ENCODE results near the gene TTYH3.

Gene TTYH3

DNA sequence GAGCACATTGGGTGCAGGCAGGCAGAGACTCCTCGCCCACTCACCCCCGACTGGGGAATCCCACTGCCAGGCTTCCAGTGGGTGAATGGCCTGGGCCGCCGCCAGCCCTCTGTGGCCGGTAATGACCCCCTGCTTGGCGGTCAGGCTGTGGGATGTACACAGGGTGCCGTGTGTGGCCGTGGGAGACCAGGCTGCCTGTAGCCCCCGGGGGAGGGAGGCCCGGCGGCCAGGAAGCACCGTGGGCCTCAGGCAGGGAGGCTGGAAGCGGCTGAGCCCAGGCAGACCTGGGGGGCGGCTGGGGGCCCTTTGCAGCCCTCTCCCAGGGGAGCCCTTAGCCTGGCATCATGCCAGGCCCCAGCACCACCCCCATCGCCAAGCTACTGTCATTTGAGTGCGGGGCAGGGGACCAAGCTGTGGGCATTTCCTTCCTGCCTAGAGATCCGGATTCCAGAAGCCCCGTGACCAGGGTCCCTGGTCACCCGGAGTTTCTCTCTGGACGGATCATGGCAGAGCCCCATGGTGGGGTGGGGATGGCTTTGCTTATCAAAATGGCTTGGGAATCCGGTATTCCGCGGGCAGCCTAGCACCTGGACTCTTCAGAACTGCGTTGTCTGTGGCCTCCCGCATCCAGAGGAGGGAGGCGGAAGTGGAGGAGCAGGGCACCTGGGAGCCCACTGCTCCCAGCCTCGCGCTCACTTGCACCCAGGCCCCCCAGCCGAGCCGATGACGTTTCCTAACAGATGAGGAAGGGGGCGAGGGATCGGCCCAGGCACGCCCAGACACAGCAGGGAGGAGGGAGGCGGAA is 1.1 kb downstream of the TTYH3 start:
- Mint-ChIP-seq H3K36me3 (ENCODE audit: low read depth) (no peaks in the 10 kb centered on the region), H3K4me3 (peak overlapping the region; percentile 90), H3K27ac (peak overlapping the region; percentile 79), H3K9me3 (no peaks in the 10 kb centered on the region), H3K4me1 (ENCODE audit: low read depth) (peaks cover 16% of the 10 kb centered on the region), H3K27me3 (ENCODE audit: low read depth) (peaks cover 1% of the 10 kb centered on the region)
- peak; percentile 72 for DNase-seq (ENCODE audit: low spot score)

DNA sequence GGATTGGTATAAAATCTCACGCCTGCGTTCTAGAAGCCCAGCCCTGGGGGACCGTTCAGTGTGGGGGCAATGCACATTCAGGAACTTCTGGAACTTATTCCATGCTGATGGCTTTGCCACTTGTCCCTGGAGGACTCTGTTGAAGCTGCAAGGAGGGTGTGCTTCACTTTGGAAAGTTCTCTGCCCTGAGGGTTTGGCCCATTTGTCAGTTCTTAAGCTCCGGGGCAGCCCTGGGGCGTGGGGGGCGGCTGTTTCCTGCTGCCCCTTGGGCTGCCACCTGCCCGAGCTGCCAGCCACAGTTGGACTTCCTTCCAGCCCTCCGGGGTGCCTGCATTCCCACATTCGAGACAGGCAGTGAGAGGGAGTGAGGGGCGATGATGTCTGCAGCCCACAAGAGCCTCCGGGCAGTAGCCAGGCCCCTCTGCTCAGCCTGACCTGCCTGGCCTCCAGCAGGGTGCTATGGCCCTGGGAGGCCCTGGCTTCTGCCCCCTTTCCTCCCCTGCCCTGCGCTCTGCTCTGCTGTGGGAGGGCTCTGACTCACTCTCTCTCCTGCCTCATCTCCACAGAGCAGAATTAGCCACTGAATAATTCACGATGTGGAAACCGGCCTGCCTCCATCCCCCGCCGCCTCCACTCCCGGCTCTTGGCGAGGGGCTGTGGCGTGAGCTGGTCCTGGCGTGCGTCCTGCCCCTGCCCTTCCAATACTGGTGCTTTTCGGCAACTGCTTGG is 1.9 kb downstream of the TTYH3 start:
- peak; percentile 54 for DNase-seq (ENCODE audit: low spot score)
- H3K36me3 Mint-ChIP-seq (ENCODE audit: low read depth) = no peaks in the 10 kb centered on the region
- H3K4me3 Mint-ChIP-seq = peak overlapping the region; percentile 90
- no peaks in the 10 kb centered on the region for H3K9me3 Mint-ChIP-seq
- peak overlapping the region; percentile 79 for H3K27ac Mint-ChIP-seq
- no peaks in the 10 kb centered on the region for H3K27me3 Mint-ChIP-seq (ENCODE audit: low read depth)
- peaks cover 16% of the 10 kb centered on the region for H3K4me1 Mint-ChIP-seq (ENCODE audit: low read depth)

DNA sequence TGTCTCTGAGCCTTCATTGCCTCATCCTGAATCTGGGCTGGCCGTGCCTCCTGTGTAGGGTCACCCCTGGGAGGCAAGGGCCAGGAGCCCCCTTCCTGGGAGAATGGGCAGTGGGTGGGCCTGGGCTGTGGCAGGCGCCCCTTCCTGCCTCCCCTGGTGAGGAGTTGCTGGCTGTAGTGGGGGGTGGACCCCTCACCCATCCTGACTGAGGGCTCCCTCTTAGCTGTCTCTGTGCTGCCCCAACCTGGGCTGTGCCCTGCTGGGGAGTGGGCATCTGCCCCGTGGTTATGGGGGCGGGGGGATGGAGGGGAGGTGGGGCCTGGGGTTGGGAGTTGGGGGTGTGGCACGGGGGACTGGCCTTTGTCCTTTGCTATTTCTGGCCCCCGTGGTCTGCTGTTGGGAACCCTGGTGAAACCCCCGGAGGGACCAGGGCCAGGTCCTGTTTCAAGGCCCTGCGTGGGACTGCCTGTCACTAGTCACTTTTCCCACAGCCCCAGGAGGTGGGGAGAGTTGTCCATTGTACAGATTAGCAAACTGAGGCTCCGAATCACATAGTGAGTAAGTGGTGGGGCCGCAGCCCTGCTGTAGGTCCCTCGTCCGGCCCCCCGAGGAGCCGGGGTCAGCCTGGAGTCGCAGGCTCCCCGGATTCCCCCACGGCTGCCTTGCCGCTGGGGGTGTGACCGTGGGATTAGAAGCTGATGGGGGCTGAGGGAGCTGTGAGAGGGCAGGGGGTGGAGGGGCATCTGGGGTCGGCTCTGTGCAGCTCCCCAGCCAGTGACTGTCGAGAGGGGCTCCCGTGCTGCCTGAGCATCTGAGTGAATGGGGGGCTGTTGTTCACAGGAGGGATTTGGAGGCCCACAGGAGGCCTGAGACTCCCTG is 2.7 kb downstream of the TTYH3 start:
- no peaks in the 10 kb centered on the region for H3K36me3 Mint-ChIP-seq (ENCODE audit: low read depth)
- no peaks in the 10 kb centered on the region for H3K9me3 Mint-ChIP-seq
- peaks cover 16% of the 10 kb centered on the region for H3K4me1 Mint-ChIP-seq (ENCODE audit: low read depth)
- H3K4me3 Mint-ChIP-seq = peak overlapping the region; percentile 90
- H3K27me3 Mint-ChIP-seq (ENCODE audit: low read depth) = no peaks in the 10 kb centered on the region
- no peak for DNase-seq (ENCODE audit: low spot score)
- H3K27ac Mint-ChIP-seq = peak overlapping the region; percentile 52

DNA sequence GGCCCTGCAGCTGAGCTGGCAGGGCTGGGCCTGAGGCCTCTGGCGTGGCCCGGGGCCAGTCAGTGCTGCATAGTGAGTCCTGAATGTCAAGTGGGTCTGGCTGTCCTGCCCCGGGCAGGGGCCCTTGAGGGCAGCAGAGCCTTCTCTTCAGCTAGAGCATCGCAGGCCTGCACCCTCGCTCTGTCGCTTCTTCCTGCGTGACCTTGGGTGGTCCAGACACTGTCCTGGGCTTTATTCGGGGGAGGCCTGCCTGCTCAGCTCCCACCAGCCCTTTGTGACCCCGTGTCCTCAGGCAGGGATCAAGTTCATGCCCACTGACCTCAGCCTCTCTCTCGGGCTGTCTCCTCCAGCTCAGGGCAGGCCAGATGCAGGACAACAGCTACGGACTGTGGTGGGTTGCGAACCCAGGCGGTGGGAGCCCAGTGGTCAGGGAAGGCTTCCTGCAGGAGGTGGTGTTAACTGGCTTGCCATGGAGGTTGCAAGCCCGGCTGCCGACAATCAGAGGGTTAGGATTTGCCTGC is 3.4 kb downstream of the TTYH3 start:
- Mint-ChIP-seq H3K36me3 (ENCODE audit: low read depth) (no peaks in the 10 kb centered on the region), H3K9me3 (no peaks in the 10 kb centered on the region), H3K4me1 (ENCODE audit: low read depth) (peaks cover 16% of the 10 kb centered on the region), H3K27me3 (ENCODE audit: low read depth) (no peaks in the 10 kb centered on the region), H3K27ac (no peak overlapping the region), H3K4me3 (no peak overlapping the region)
- no peak for DNase-seq (ENCODE audit: low spot score)

DNA sequence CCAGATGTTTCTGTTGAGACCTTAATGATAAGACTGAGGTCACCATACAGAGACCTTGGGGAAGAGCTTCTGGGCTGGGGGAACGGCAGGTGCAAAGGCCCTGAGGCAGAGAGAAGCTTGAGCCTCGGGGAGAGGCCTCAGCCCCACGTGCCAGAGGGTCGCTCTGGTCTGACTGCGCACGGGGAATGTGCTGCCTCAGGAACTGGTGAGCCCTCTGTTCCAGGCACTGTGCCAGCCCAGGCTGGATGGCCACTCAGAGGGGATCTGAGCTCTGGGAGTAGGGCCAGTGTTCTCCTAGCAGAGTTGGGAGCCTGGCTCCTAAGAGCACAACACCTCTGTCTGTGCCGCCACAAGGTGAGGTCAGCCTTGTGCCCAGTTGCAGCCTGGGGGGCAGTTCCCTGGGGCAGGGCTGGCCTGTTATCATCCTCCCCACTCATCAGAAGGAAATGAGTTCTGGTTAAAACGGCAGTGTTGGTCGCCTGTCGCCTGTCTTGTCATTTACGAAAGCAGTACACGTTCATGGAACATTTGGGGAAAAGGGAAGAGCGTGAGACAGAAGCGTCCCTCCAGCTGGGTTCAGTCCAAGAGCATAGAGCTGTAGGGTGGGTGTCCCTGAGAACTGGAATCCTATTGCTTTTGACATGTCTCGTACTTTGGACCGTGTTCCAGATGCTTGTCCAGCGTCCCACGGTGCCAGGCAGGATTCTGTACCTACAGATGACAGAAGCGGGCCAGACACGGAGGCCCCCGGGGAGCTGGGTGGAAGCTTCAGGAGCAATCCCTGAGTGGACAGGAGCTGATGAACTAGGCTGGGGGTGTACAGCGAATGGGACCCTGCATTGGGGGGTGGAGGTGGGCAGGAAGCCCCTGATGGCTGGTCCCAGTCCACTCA is 4.3 kb downstream of the TTYH3 start:
- no peak overlapping the region for H3K4me3 Mint-ChIP-seq
- no peaks in the 10 kb centered on the region for H3K27me3 Mint-ChIP-seq (ENCODE audit: low read depth)
- peaks cover 15% of the 10 kb centered on the region for H3K4me1 Mint-ChIP-seq (ENCODE audit: low read depth)
- no peaks in the 10 kb centered on the region for H3K9me3 Mint-ChIP-seq
- no peak for DNase-seq (ENCODE audit: low spot score)
- H3K27ac Mint-ChIP-seq = no peak overlapping the region
- H3K36me3 Mint-ChIP-seq (ENCODE audit: low read depth) = no peaks in the 10 kb centered on the region

DNA sequence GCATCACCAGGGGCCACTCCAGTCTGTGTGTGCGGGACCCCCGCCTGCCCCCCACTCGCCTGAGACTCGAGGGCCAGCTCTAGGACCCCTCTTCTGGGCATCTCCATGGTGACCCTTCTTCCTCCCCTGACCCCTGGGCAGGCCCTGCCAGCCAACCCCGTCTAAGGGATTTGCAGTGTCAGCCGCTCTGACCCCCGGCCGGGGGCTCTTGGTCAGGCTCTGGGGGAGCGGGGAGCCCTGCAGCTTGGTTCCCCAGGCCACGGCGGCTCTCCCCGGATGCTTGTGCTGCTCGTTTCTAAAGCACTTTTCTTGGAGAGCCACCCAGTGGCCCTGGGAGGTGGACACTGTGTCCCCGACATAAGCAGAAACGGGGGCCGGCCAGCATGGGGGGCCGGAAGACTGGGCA is 5.3 kb downstream of the TTYH3 start:
- no peak overlapping the region for H3K4me3 Mint-ChIP-seq

DNA sequence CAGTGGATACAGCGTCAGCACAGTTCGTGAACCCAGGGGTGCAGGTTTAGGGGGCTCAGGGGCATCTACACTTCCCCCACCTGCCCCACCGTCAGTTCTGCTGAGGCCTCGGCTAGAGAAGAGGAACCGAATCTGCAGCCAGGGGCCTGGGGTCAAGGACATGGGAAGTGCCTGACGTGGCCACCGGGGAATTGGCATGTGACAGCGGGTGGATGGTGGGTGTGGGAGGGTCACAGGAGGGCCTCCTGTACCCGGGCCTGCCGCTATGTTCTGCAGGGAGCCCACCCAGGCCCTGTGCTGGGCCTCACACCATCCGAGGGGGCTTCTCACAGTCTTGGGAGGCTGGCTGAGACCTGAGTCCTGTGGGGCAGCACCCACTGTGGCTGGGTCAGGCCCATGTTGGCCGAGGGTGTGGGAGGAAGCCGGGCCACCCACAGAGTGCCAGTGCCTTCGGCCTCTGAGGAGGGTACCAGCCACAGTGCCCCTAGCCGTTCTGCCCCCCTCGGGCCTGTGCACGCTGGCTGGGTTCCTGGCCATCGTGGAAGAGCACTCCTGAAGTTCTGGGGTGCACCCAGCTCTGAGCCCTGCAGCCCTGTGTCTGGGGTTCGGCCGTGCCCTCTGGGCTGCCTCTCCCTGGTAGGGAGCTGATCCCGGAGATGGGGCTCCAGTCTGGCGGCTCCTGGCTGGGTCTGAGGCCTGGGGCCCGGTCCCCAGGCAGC is 5.9 kb downstream of the TTYH3 start:
- Mint-ChIP-seq H3K36me3 (ENCODE audit: low read depth) (no peaks in the 10 kb centered on the region), H3K4me1 (ENCODE audit: low read depth) (peaks cover 11% of the 10 kb centered on the region), H3K9me3 (no peaks in the 10 kb centered on the region), H3K27me3 (ENCODE audit: low read depth) (no peaks in the 10 kb centered on the region), H3K27ac (no peak overlapping the region), H3K4me3 (no peak overlapping the region)
- DNase-seq (ENCODE audit: low spot score) = no peak

More for the DNA sequence above, 5.3 kb downstream of the TTYH3 start:
- Mint-ChIP-seq H3K27ac (no peak overlapping the region), H3K36me3 (ENCODE audit: low read depth) (no peaks in the 10 kb centered on the region), H3K9me3 (no peaks in the 10 kb centered on the region), H3K4me1 (ENCODE audit: low read depth) (peaks cover 11% of the 10 kb centered on the region), H3K27me3 (ENCODE audit: low read depth) (no peaks in the 10 kb centered on the region)
- DNase-seq (ENCODE audit: low spot score) = no peak

DNA sequence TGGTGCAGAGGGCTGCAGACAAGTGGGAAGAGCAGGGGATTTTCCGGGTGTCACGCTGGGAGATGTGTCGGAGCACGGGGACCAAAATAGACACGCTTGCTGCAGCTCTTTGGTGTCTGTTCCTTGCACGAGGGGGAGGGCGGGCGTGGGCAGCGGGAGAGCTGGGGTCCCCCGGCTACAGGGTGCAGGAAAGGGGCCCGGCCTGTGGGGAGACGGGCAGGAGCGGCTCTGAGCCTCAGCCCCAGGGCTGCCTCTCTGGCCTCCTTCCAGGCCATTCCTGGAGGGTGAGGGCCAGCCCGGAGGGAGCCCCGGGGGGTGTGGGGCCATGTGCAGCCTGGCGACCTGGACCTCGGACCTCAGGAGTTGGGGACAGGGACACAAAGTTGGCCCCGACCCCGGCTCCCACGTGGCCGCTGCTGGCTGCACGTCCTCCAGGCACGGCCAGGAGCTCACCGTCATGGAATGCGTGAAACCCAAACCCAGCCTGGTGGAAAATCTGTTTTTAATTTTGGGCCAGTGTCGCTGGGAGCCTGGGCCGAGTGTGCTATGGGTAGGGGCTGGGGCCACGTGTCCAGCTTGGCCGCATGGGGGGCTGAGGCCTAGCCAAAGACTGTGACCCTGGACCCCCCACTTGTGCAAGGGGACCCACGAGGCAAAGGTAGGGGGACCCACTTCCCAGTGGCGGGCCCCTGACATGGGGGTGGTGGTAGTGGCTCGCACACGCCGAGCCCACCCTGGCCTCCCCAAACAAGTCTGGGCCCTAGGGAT is 6.6 kb downstream of the TTYH3 start:
- Mint-ChIP-seq H3K9me3 (no peaks in the 10 kb centered on the region), H3K36me3 (ENCODE audit: low read depth) (no peaks in the 10 kb centered on the region), H3K27me3 (ENCODE audit: low read depth) (no peaks in the 10 kb centered on the region), H3K4me3 (no peak overlapping the region), H3K27ac (no peak overlapping the region), H3K4me1 (ENCODE audit: low read depth) (peaks cover 5% of the 10 kb centered on the region)
- DNase-seq (ENCODE audit: low spot score) = no peak

DNA sequence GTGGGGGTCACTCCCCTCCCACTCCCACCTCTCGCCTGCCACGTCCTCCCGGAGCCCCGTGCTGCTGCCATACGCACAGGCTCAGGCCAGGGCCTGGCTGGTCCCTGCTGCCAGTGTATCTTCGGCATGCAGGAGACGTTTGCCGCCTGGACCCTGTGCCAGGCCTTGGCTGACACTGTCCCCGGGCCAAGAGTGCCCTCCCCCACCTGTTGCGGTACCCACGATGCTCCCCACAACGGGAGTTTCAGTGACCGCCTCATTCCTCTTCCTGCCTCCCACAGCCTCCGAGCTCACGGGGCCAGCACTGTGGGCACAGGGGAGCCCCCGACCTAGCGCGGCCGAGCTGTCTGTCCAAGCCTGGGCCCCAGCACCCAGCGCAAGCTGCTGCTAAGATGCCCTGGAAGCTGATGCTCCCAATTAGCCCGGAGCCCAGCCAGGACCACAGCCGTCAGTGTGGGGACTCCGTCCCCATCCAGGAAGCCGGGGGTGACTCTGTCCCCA is 7.4 kb downstream of the TTYH3 start:
- no peaks in the 10 kb centered on the region for H3K27me3 Mint-ChIP-seq (ENCODE audit: low read depth)
- H3K27ac Mint-ChIP-seq = no peak overlapping the region
- H3K4me3 Mint-ChIP-seq = no peak overlapping the region
- H3K4me1 Mint-ChIP-seq (ENCODE audit: low read depth) = peaks cover under 1% of the 10 kb centered on the region
- DNase-seq (ENCODE audit: low spot score) = no peak
- H3K36me3 Mint-ChIP-seq (ENCODE audit: low read depth) = no peaks in the 10 kb centered on the region
- no peaks in the 10 kb centered on the region for H3K9me3 Mint-ChIP-seq

DNA sequence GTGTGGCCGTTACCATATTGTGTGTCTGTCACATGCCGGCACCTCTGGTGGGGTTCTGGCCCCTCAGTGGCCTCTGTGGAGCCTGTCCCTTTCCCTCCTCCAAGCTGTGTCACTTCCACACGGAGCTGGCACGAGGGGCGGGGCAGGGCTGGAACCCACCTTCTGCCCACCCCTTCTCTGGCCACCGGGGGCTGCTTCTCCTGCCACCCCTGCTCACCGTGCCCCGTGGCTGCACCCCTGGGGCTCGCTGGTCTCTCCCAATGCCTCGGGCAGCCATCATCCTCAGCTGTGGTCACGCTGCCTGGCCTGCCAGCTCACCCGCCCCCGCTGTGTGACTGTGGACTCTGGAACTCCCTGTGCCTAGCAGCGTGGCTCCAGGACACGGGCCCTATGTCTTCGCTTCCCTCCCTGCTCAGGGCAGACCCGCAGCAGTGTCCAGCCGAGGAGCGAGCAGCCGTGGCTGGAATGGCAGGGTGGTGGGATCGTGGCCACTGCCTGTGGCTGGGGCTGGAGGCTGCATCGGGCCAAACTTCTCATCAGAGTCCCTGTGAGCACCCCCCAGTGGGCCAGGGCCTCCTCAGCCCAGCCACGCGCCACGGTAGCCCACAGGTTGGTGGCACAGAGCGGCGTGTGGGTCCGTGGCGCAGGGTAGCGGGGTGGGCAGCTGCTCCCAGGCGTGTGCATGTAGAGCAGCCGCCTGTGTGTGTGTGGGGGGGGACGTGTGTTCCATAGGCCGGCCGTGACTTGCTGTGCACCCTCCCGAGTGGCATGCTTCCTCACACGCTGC is 8.1 kb downstream of the TTYH3 start:
- Mint-ChIP-seq H3K4me3 (no peak overlapping the region), H3K4me1 (ENCODE audit: low read depth) (peaks cover 6% of the 10 kb centered on the region), H3K9me3 (no peaks in the 10 kb centered on the region), H3K27me3 (ENCODE audit: low read depth) (no peaks in the 10 kb centered on the region), H3K27ac (no peak overlapping the region), H3K36me3 (ENCODE audit: low read depth) (no peaks in the 10 kb centered on the region)
- no peak for DNase-seq (ENCODE audit: low spot score)

DNA sequence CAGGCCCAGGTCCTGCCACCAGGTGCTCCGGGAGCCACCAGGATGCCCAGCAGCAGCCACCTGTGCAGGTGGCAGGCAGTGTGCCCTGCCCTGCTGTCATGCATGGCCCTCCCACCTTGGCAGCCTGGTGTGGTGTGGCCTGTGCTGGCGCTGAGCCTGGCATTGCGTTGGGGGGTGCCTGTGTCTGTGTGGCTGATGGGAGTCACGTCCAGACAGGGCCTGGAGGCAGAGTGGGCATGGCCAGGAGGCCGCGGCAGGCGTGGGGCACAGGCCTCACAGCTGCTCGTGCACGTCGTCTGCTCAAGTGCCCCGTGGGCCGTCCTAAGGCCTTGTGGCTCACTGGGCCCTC is 8.7 kb downstream of the TTYH3 start:
- peaks cover 11% of the 10 kb centered on the region for H3K4me1 Mint-ChIP-seq (ENCODE audit: low read depth)
- H3K27ac Mint-ChIP-seq = no peak overlapping the region
- no peak overlapping the region for H3K4me3 Mint-ChIP-seq
- H3K36me3 Mint-ChIP-seq (ENCODE audit: low read depth) = no peaks in the 10 kb centered on the region
- H3K27me3 Mint-ChIP-seq (ENCODE audit: low read depth) = no peaks in the 10 kb centered on the region
- DNase-seq (ENCODE audit: low spot score) = no peak
- H3K9me3 Mint-ChIP-seq = no peaks in the 10 kb centered on the region
